ENCODE measurements around the gene LRGUK.

GRCh38 chr7:134184767-134185166, 57.6 kb downstream of the LRGUK start:
- no peak for TF ChIP-seq CTCF (IDR thresholded peaks at IDR 0.05)
- no peak for TF ChIP-seq POLR2A (IDR thresholded peaks at IDR 0.05)

All from esophagus squamous epithelium (tissue), 4 donors.